GM18867 (cell line): ENCODE data around the gene C19orf18.
A peak's percentile ranks its signal among the peaks of the same experiment; 100 is the strongest.

Experiments
- ATAC-seq: cut with Tn5 transposase; IDR thresholded peaks from one replicate; pipeline ENCODE4 v1.9.1; 2021; ENCODE audit warnings: mild to moderate bottlenecking, moderate library complexity; ENCODE audit not compliant: unreplicated experiment

C19orf18 gene

GRCh38 chr19:57949296-57949695 lies 25.0 kb downstream of the C19orf18 start:
- no peak for ATAC-seq

GRCh38 chr19:57947419-57948134 lies 26.8 kb downstream of the C19orf18 start, which contains the start of gene ZNF256:
ZNF256 (minus strand) TSS chr19:57947706; CDS start chr19:57947474, 232 bp downstream.
- ATAC-seq, result peak; percentile 70

GRCh38 chr19:57947088-57947418 lies 27.3 kb downstream of the C19orf18 start:
- no peak for ATAC-seq

- ATAC-seq, result no peak
Observed at GRCh38 chr19:57946316-57946715, 28.0 kb downstream of the C19orf18 start.

GRCh38 chr19:57941593-57941992 lies 32.7 kb downstream of the C19orf18 start:
- no peak for ATAC-seq

GRCh38 chr19:57935731-57936130 lies 38.6 kb downstream of the C19orf18 start:
- no peak for ATAC-seq

- no peak for ATAC-seq
Observed at GRCh38 chr19:57934820-57935665, 39.3 kb downstream of the C19orf18 start, which contains the start of gene ZNF418. ZNF418 (minus strand) TSS chr19:57935402; CDS start chr19:57933822, 1,580 bp downstream.

GRCh38 chr19:57927587-57927986 lies 46.7 kb downstream of the C19orf18 start:
- no peak for ATAC-seq

GRCh38 chr19:57916168-57916995 lies 58.0 kb downstream of the C19orf18 start, which contains the start of gene ZNF417:
ZNF417 (minus strand) TSS chr19:57916592; CDS start chr19:57916411, 181 bp downstream.
- ATAC-seq, result peak; percentile 98

GRCh38 chr19:57914531-57914930 lies 59.8 kb downstream of the C19orf18 start:
- no peak for ATAC-seq
